Measurements from ENCODE around the gene SPRY4. TPM values are rescaled to one million over a fixed set of nuclear protein-coding genes. Genes with fewer than 3 reads are reported as not detected.

Gene SPRY4
- total and polyA plus RNA-seq, 2 of the 13 experiments (the other 11 are each of a cell fraction or from before 2014, with no cell fraction given) = 8.9 to 17.8 TPM

GRCh38 chr5:142306077-142306502 is 18.7 kb downstream of the SPRY4 start (continued):
- TF ChIP-seq PLSCR1 (CRISPR knock-in tag; IDR thresholded peaks at IDR 0.05; ENCODE audit: borderline replicate concordance) (no peak), FOXP1 (IDR thresholded peaks at IDR 0.05) (no peak), FOXP1 (CRISPR knock-in tag; IDR thresholded peaks at IDR 0.05) (peak; percentile 5; the same call in 1 of the 2 replicates), ZNF383 (CRISPR knock-in tag; IDR thresholded peaks at IDR 0.05; ENCODE audit: borderline replicate concordance) (no peak), GMEB1 (CRISPR knock-in tag; IDR thresholded peaks at IDR 0.05; ENCODE audit: borderline replicate concordance) (no peak), RAD21 (CRISPR knock-in tag; IDR thresholded peaks at IDR 0.05) (no peak), ZNF441 (CRISPR knock-in tag; IDR thresholded peaks at IDR 0.05; ENCODE audit: borderline replicate concordance) (no peak), EED (CRISPR knock-in tag; IDR thresholded peaks at IDR 0.05) (no peak), CBX5 (CRISPR knock-in tag; IDR thresholded peaks at IDR 0.05; ENCODE audit: borderline replicate concordance) (no peak), ZBTB26 (CRISPR knock-in tag; IDR thresholded peaks at IDR 0.05; ENCODE audit: borderline replicate concordance) (no peak), TRIM22 (IDR thresholded peaks at IDR 0.05) (no peak), HCFC1 (IDR thresholded peaks at IDR 0.05; ENCODE audit: low read depth, low read length) (no peak), FOXA1 (IDR thresholded peaks at IDR 0.05) (no peak), FOXA1 (CRISPR knock-in tag; IDR thresholded peaks at IDR 0.05) (no peak), PCBP1 (IDR thresholded peaks at IDR 0.05; ENCODE audit: borderline replicate concordance, low read depth, low read length) (no peak), ZSCAN29 (CRISPR knock-in tag; conservative IDR thresholded peaks at IDR 0.05) (no peak), ZNF704 (CRISPR knock-in tag; IDR thresholded peaks at IDR 0.05; ENCODE audit: borderline replicate concordance) (no peak), ZNF770 (CRISPR knock-in tag; IDR thresholded peaks at IDR 0.05) (peak; percentile 54; the same call in 1 of the 2 replicates), FOSL2 (CRISPR knock-in tag; IDR thresholded peaks at IDR 0.05) (no peak; the same call in 1 of the 2 replicates), KLF16 (CRISPR knock-in tag; IDR thresholded peaks at IDR 0.05) (no peak), ZMYM3 (CRISPR knock-in tag; IDR thresholded peaks at IDR 0.05) (peak; percentile 72), SMAD3 (CRISPR knock-in tag; IDR thresholded peaks at IDR 0.05) (no peak), POLR2G (IDR thresholded peaks at IDR 0.05; ENCODE audit: low read depth, low read length) (no peak)

All from HepG2 (cell line).